Activated CD8-positive, alpha-beta T cell treated with anti-CD3 and anti-CD28 coated beads, Interleukin-2, amount 10 ng/mL, durations not matched to agents 7 days and 5 days (primary cell): ENCODE data around the gene PERM1. TPM values are rescaled to one million over a fixed set of nuclear protein-coding genes. Genes with fewer than 3 reads are reported as not detected.
"Not testable (repeated sequence)": the region's sequence is repeated elsewhere in the genome, so short reads cannot be mapped to it uniquely, and the experiment has no call there.

ENCODE experiments used
- ATAC-seq: fragments of 150-1000 bp; cut with Tn5 transposase; one replicate; pipeline ENCODE4 v1.10.0; 2021; ENCODE audit warnings: moderate library complexity
- CTCF ChIA-PET: fragments of 350-600 bp; sonication (Branson Sonifier 250); formaldehyde crosslinking; loops from one replicate; lab custom pipeline; 2021; ENCODE audit warnings: antibody characterized with exemption; lab: Charles Lee
- POLR2A ChIA-PET: fragments of 350-600 bp; sonication (Branson Sonifier 250); formaldehyde crosslinking; loops from one replicate; lab custom pipeline; 2021; ENCODE audit warnings: antibody characterized with exemption; lab: Charles Lee
- DNase-seq: peaks from one replicate; pipeline ENCODE4 v3.0.0-alpha.2; 2020
- H3K27ac Mint-ChIP-seq: one replicate; pipeline ENCODE4 v1.8.0; 2021; ENCODE audit warnings: mild to moderate bottlenecking, mixed read lengths
- H3K27me3 Mint-ChIP-seq: one replicate; pipeline ENCODE4 v1.8.0; 2021; ENCODE audit warnings: low read depth, mixed read lengths
- H3K36me3 Mint-ChIP-seq: one replicate; pipeline ENCODE4 v1.8.0; 2021; ENCODE audit warnings: low read depth, mixed read lengths
- H3K4me1 Mint-ChIP-seq: one replicate; pipeline ENCODE4 v1.8.0; 2021; ENCODE audit warnings: low read depth, mixed read lengths
- H3K4me3 Mint-ChIP-seq: one replicate; pipeline ENCODE4 v1.8.0; 2021; ENCODE audit warnings: mild to moderate bottlenecking, mixed read lengths
- H3K9me3 Mint-ChIP-seq: one replicate; pipeline ENCODE4 v1.8.0; 2022; ENCODE audit warnings: mixed read lengths; ENCODE audit not compliant: insufficient read depth
- total RNA-seq, 2 experiments: library from RNA; stranded (reverse); gene quantifications; one replicate each; pipeline ENCODE4 v1.2.3, GENCODE V29; 2021

The PERM1 gene
- total RNA-seq: not detected

GRCh38 chr1:981955-982558 lies at the start of gene PERM1:
Gene PERM1 (minus strand): TSS chr1:982093. CDS start chr1:981029, 1,064 bp downstream.
- Mint-ChIP-seq H3K9me3 (peaks cover 4% of the 10 kb centered on the region), H3K4me1 (peaks cover 5% of the 10 kb centered on the region), H3K4me3 (no peak within 1 kb of the TSS), H3K27me3 (peaks cover 12% of the 10 kb centered on the region), H3K27ac (no peak within 1 kb of the TSS), H3K36me3 (peaks cover 3% of the 10 kb centered on the region)
- DNase-seq (no peak), ATAC-seq (no peak)
- ChIA-PET POLR2A (no interaction called here), CTCF (interaction anchor here (1.9 to 4.1 kb wide), 3 partner anchors 12 to 82 kb away, joined by 11 to 37 read pairs (median 28); no protein-coding TSS in a partner anchor)

GRCh38 chr1:1030867-1031658 lies 49.2 kb upstream of the PERM1 start:
- CTCF ChIA-PET: interaction anchor here (1.0 to 4.0 kb wide), 4 partner anchors 28 to 274 kb away, joined by 3 to 52 read pairs (median 9); no protein-coding TSS in a partner anchor
- H3K4me3 Mint-ChIP-seq, H3K27me3 Mint-ChIP-seq, H3K4me1 Mint-ChIP-seq, DNase-seq, H3K36me3 Mint-ChIP-seq, ATAC-seq, POLR2A ChIA-PET, H3K27ac Mint-ChIP-seq, H3K9me3 Mint-ChIP-seq: not testable (repeated sequence)

- Mint-ChIP-seq H3K4me1 (peaks cover 7% of the 10 kb centered on the region), H3K4me3 (no peak overlapping the region), H3K27me3 (no peaks in the 10 kb centered on the region), H3K36me3 (no peaks in the 10 kb centered on the region), H3K9me3 (no peaks in the 10 kb centered on the region), H3K27ac (no peak overlapping the region)
- DNase-seq: no peak
- no peak for ATAC-seq
- ChIA-PET CTCF (no interaction called here), POLR2A (no interaction called here)
Measured at GRCh38 chr1:1027791-1028190, 45.9 kb upstream of the PERM1 start.

GRCh38 chr1:1026599-1027413 lies 44.9 kb upstream of the PERM1 start:
- Mint-ChIP-seq H3K4me1 (peaks cover 8% of the 10 kb centered on the region), H3K9me3 (no peaks in the 10 kb centered on the region), H3K4me3 (no peak overlapping the region), H3K27ac (no peak overlapping the region), H3K36me3 (no peaks in the 10 kb centered on the region), H3K27me3 (peaks cover 4% of the 10 kb centered on the region)
- CTCF ChIA-PET: no interaction called here
- no peak for DNase-seq
- ATAC-seq: no peak
- POLR2A ChIA-PET: no interaction called here

GRCh38 chr1:1025730-1026129 lies 43.8 kb upstream of the PERM1 start:
- H3K36me3 Mint-ChIP-seq: no peaks in the 10 kb centered on the region
- DNase-seq (no peak), ATAC-seq (no peak)
- H3K27me3 Mint-ChIP-seq: peaks cover 4% of the 10 kb centered on the region
- H3K27ac Mint-ChIP-seq: no peak overlapping the region
- H3K4me1 Mint-ChIP-seq: peaks cover 12% of the 10 kb centered on the region
- no peaks in the 10 kb centered on the region for H3K9me3 Mint-ChIP-seq
- no peak overlapping the region for H3K4me3 Mint-ChIP-seq
- ChIA-PET CTCF (no interaction called here), POLR2A (no interaction called here)

- Mint-ChIP-seq H3K4me3 (no peak overlapping the region), H3K9me3 (no peaks in the 10 kb centered on the region), H3K36me3 (no peaks in the 10 kb centered on the region), H3K4me1 (peaks cover 12% of the 10 kb centered on the region), H3K27ac (no peak overlapping the region), H3K27me3 (peaks cover 4% of the 10 kb centered on the region)
- ChIA-PET POLR2A (no interaction called here), CTCF (no interaction called here)
- no peak for DNase-seq
- ATAC-seq: no peak
Measured at GRCh38 chr1:1024771-1025699, 43.1 kb upstream of the PERM1 start.

- Mint-ChIP-seq H3K27ac (no peak overlapping the region), H3K36me3 (no peaks in the 10 kb centered on the region), H3K9me3 (no peaks in the 10 kb centered on the region), H3K4me3 (no peak overlapping the region), H3K27me3 (peaks cover 4% of the 10 kb centered on the region), H3K4me1 (peaks cover 12% of the 10 kb centered on the region)
- ChIA-PET POLR2A (no interaction called here), CTCF (interaction anchor here (1.3 to 1.9 kb wide), 2 partner anchors 17 to 40 kb away, joined by 3 to 5 read pairs; no protein-coding TSS in a partner anchor)
- ATAC-seq (no peak), DNase-seq (no peak)
Measured at GRCh38 chr1:1024149-1024770, 42.4 kb upstream of the PERM1 start.

- peaks cover 4% of the 10 kb centered on the region for H3K27me3 Mint-ChIP-seq
- ChIA-PET CTCF (interaction anchor here (1.3 to 1.9 kb wide), 3 partner anchors 9 to 39 kb away, joined by 3 to 5 read pairs (median 3); no protein-coding TSS in a partner anchor), POLR2A (interaction anchor here (0.7 kb wide), 1 partner anchor 10 kb away, joined by 3 read pairs; no protein-coding TSS in a partner anchor)
- no peaks in the 10 kb centered on the region for H3K36me3 Mint-ChIP-seq
- no peak overlapping the region for H3K27ac Mint-ChIP-seq
- no peak for DNase-seq
- H3K4me3 Mint-ChIP-seq: no peak overlapping the region
- H3K4me1 Mint-ChIP-seq: peaks cover 17% of the 10 kb centered on the region
- no peak for ATAC-seq
- H3K9me3 Mint-ChIP-seq: no peaks in the 10 kb centered on the region
Measured at GRCh38 chr1:1023700-1024099, 41.8 kb upstream of the PERM1 start.

GRCh38 chr1:1022302-1023009 lies 40.6 kb upstream of the PERM1 start:
- POLR2A ChIA-PET: no interaction called here
- DNase-seq: no peak
- Mint-ChIP-seq H3K27ac (no peak overlapping the region), H3K4me1 (peaks cover 23% of the 10 kb centered on the region), H3K36me3 (peaks cover 1% of the 10 kb centered on the region), H3K4me3 (no peak overlapping the region), H3K9me3 (no peaks in the 10 kb centered on the region), H3K27me3 (peaks cover 4% of the 10 kb centered on the region)
- no peak for ATAC-seq
- CTCF ChIA-PET: interaction anchor here (1.0 to 2.3 kb wide), 4 partner anchors 8 to 38 kb away, joined by 3 to 9 read pairs (median 4); no protein-coding TSS in a partner anchor

- ATAC-seq (no peak), DNase-seq (no peak)
- H3K4me1 Mint-ChIP-seq: peaks cover 29% of the 10 kb centered on the region
- H3K9me3 Mint-ChIP-seq: peaks cover 4% of the 10 kb centered on the region
- peaks cover 7% of the 10 kb centered on the region for H3K36me3 Mint-ChIP-seq
- H3K27me3 Mint-ChIP-seq: peaks cover 4% of the 10 kb centered on the region
- CTCF ChIA-PET: interaction anchor here (1.0 to 2.3 kb wide), 3 partner anchors 11 to 42 kb away, joined by 3 to 9 read pairs (median 4); no protein-coding TSS in a partner anchor
- H3K4me3 Mint-ChIP-seq: no peak overlapping the region
- H3K27ac Mint-ChIP-seq: no peak overlapping the region
- POLR2A ChIA-PET: interaction anchor here (0.6 kb wide), 1 partner anchor 157 kb away, joined by 3 read pairs; no protein-coding TSS in a partner anchor
Measured at GRCh38 chr1:1021920-1022259, 40.0 kb upstream of the PERM1 start.
